Prostate gland (tissue), 2 donors: ENCODE data around the gene TECPR2. TPM values are rescaled to one million over a fixed set of nuclear protein-coding genes. Genes with fewer than 3 reads are reported as not detected.

ENCODE experiments used
- DNase-seq: peaks from one replicate; pipeline ENCODE4 v3.0.0-alpha.2; 2019; ENCODE audit warnings: low spot score
- H3K27ac ChIP-seq, 2 donors: fragments of 200-600 bp; sonication (generic); 2 replicates each; pipeline ENCODE4 v1.5.1; 2017 to 2019
- H3K27me3 ChIP-seq: fragments of 200-600 bp; sonication (generic); replicated peaks from 2 replicates; pipeline ENCODE4 v1.5.1; 2019; ENCODE audit not compliant: insufficient read depth
- H3K36me3 ChIP-seq, 2 donors: fragments of 200-600 bp; sonication (generic); 1 replicate in 1 of 2; 2 replicates in 1 of 2; pipeline versions ENCODE4 v1.5.1 to v1.8.1; 2017 to 2019
- H3K4me1 ChIP-seq: fragments of 200-600 bp; sonication (generic); replicated peaks from 2 replicates; pipeline ENCODE4 v1.5.1; 2019
- H3K4me3 ChIP-seq, 2 donors: fragments of 200-600 bp; sonication (generic); 2 replicates each; pipeline ENCODE4 v1.5.1; 2017 to 2019
- H3K9me3 ChIP-seq: fragments of 200-600 bp; sonication (generic); 2 replicates; pipeline ENCODE4 v1.5.1; 2017
- POLR2A ChIP-seq: fragments of 450-650 bp; IDR thresholded peaks from one replicate; pipeline ENCODE4 v1.6.1; 2016; ENCODE audit warnings: antibody characterized with exemption, mild to moderate bottlenecking
- POLR2AphosphoS5 ChIP-seq: sonication (generic); formaldehyde crosslinking; IDR thresholded peaks from one replicate; pipeline ENCODE4 v1.6.1; 2017; ENCODE audit warnings: antibody characterized with exemption
- WGBS: methylation state at CpG from one replicate; pipeline ENCODE4 v1.1.5; 2018; 5-methylcytosine and 5-hydroxymethylcytosine counted together
- intact Hi-C: fragments of 100-400 bp; cut with DNase I; formaldehyde crosslinking; loops from one replicate; pipeline ENCODE4 v1.14.2; 2022
- total RNA-seq, 2 donors: library from RNA; depleted of rRNA; stranded (reverse); fragments of >200 nt; gene quantifications; one replicate each; pipeline ENCODE4 v1.1.0, GENCODE V29; 2016
- TF ChIP-seq, protein P1 (sequence below), 4 experiments: fragments of 200-600 bp in 2 of 4; fragments of 450-650 bp in 2 of 4; sonication (generic) in 2 of 4; IDR thresholded peaks; 1 replicate in 3 of 4; 2 replicates in 1 of 4; pipeline ENCODE4 v1.5.1; 2016 to 2019; ENCODE audit warnings: antibody characterized with exemption in 4 of 4, mild to moderate bottlenecking in 2 of 4, moderate library complexity in 2 of 4

The TECPR2 gene
- total RNA-seq, 2 donors from 2014 or later = 12.9 to 45.0 TPM

DNA sequence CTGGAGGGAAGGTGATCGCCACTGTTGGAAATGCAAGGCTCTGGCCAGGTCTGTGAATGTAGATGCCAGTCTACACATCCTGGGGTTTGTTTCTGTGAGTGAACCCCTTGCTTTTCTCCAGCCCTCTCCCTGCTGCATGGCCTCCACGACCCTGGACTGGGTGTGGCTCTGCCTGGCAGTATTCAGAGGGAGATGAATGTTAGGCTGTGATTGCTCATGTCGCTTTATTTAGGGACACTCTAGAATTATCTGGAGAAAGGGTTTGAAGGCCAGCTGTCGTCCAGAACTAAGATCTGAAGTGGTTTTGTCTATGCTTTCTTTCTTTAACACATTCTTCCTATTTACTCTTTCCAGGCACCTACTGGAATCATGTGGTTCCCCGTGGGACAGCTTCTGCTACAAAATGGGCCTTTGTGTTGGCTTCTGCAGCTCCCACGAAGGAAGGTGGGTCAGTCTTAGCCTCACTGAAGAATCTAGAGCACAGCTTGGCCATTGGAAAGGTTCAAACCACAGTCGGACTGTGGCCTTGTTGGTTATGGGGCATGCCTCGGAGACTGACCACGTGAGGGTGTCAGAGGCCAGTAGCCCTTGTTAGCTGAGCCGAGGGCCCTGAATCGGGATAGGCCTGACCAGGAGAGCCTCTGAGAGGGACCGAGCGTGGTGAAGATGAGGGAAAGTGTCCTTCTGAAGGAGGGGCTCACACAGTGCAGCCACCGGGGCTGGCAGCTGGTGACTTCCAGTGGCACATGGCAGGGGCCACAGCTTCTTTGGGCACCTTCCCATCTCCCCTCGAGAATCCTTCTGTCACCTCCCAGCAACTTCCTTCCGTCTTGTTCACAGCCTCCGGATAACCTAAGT, 87.7 kb downstream of the TECPR2 start:
- TF ChIP-seq POLR2AphosphoS5 (no peak), POLR2A (no peak)
- TF ChIP-seq, protein P1, sequence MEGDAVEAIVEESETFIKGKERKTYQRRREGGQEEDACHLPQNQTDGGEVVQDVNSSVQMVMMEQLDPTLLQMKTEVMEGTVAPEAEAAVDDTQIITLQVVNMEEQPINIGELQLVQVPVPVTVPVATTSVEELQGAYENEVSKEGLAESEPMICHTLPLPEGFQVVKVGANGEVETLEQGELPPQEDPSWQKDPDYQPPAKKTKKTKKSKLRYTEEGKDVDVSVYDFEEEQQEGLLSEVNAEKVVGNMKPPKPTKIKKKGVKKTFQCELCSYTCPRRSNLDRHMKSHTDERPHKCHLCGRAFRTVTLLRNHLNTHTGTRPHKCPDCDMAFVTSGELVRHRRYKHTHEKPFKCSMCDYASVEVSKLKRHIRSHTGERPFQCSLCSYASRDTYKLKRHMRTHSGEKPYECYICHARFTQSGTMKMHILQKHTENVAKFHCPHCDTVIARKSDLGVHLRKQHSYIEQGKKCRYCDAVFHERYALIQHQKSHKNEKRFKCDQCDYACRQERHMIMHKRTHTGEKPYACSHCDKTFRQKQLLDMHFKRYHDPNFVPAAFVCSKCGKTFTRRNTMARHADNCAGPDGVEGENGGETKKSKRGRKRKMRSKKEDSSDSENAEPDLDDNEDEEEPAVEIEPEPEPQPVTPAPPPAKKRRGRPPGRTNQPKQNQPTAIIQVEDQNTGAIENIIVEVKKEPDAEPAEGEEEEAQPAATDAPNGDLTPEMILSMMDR (IDR thresholded peaks at IDR 0.05) = no peak

DNA sequence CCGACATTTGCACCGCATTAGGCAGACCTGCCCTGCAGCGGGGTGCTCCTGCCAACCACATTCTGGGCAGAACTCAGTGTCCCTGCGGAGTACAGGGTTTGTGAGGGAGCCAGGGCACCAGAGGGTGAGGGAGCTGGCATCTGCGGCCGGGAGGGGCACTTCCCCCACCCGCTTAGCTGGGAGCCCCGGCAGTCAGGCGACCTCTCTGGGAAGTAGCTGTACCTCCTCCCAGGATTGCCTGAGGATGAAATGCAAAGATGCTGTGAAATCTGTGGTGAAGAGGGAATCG, 88.3 kb downstream of the TECPR2 start:
- intact Hi-C loops = no loop called here
- H3K9me3 ChIP-seq = no peaks in the 10 kb centered on the region
- WGBS = 92% methylated on average over 10 of the region's 10 CpGs
- H3K27me3 ChIP-seq = no peaks in the 10 kb centered on the region
- TF ChIP-seq POLR2A (no peak), POLR2AphosphoS5 (no peak)
- TF ChIP-seq, protein P1 (IDR thresholded peaks at IDR 0.05) = no peak
- H3K4me3 ChIP-seq = no peak overlapping the region
- no peaks in the 10 kb centered on the region for H3K4me1 ChIP-seq
- H3K27ac ChIP-seq = no peak overlapping the region
- DNase-seq = no peak
- peaks cover 3 to 12% of the 10 kb centered on the region in 2 donors for H3K36me3 ChIP-seq

More for the DNA sequence above, 87.7 kb downstream of the TECPR2 start:
- no peaks in the 10 kb centered on the region for H3K9me3 ChIP-seq
- intact Hi-C loops = no loop called here
- H3K36me3 ChIP-seq = peaks cover 3 to 12% of the 10 kb centered on the region in 2 donors
- no peaks in the 10 kb centered on the region for H3K4me1 ChIP-seq
- H3K27ac ChIP-seq = no peak overlapping the region
- no peaks in the 10 kb centered on the region for H3K27me3 ChIP-seq
- no peak for DNase-seq
- H3K4me3 ChIP-seq = no peak overlapping the region
- 89% methylated on average over 17 of the region's 17 CpGs for WGBS

DNA sequence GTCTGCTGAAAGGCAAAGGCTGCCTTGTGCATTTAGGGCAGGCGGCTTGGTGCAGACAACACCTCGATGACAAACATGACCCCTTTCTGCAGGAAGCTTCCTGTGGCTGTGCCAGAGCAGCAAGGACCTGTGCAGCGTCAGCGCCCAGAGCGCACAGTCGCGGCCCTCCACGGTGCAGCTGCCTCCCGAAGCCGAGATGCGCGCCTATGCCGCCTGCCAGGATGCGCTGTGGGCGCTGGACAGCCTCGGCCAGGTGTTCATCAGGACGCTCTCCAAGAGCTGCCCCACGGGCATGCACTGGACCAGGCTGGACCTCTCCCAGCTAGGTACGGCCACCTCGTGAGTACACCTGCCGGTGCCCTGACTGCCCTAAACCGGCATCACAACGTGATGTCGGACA, 89.6 kb downstream of the TECPR2 start:
- TF ChIP-seq POLR2AphosphoS5 (no peak), POLR2A (no peak)
- TF ChIP-seq, protein P1 (IDR thresholded peaks at IDR 0.05) = no peak

DNA sequence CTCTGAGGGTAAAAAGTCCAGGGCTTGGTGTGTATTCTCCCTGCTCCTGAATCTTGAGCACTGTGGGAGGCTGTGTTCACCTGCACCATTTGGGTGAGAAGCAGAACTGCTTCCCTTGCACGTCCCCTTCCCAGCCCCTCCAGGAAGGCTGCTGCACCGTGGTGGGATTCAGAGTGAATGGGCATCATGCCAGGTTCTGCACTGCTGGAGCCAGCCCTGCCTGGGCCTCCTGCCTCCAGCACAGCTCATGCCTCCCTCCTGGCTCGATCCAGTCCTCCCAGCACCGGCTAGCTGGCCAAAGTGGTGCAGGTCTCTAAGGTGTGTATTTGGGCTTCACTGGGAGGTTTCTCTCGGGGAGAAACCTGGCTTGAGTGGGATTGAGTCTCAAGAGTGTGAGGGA, 92.0 kb downstream of the TECPR2 start:
- peaks cover 3 to 12% of the 10 kb centered on the region in 2 donors for H3K36me3 ChIP-seq
- intact Hi-C loops = no loop called here
- no peak overlapping the region for H3K4me3 ChIP-seq
- 68% methylated on average over 5 of the region's 5 CpGs for WGBS
- DNase-seq = no peak
- no peaks in the 10 kb centered on the region for H3K27me3 ChIP-seq
- no peaks in the 10 kb centered on the region for H3K9me3 ChIP-seq
- TF ChIP-seq POLR2AphosphoS5 (no peak), POLR2A (no peak)
- TF ChIP-seq, protein P1 (IDR thresholded peaks at IDR 0.05) = no peak
- no peak overlapping the region for H3K27ac ChIP-seq
- H3K4me1 ChIP-seq = no peaks in the 10 kb centered on the region

More for the DNA sequence above, 89.6 kb downstream of the TECPR2 start:
- Histone ChIP-seq H3K27me3 (no peaks in the 10 kb centered on the region), H3K4me1 (no peaks in the 10 kb centered on the region), H3K27ac (no peak overlapping the region), H3K4me3 (no peak overlapping the region), H3K9me3 (no peaks in the 10 kb centered on the region), H3K36me3 (peaks cover 3 to 12% of the 10 kb centered on the region in 2 donors)
- 90% methylated on average over 21 of the region's 24 CpGs for WGBS
- no peak for DNase-seq
- intact Hi-C loops = no loop called here

DNA sequence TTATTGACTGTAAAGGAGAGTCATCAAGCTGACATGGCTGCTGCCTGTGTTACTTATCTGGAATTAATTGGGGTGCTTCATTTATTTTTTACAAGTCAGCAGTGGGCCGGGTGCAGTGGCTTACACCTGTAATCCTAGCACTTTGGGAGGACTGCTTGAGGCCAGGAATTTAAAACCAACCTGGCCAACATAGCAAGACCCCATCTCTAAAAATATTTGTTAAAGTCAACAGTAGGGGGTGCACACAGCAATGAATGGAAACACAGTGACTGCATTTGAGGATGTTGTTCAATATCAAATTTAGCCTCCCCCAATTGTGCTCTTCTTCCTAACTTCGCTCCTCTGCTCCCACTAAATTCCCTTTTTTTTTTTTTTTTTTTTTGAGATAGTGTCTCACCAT, 94.8 kb downstream of the TECPR2 start:
- no peak for TF ChIP-seq POLR2AphosphoS5
- TF ChIP-seq, protein P1 (IDR thresholded peaks at IDR 0.05) = no peak
- TF ChIP-seq POLR2A = no peak
- Histone ChIP-seq H3K9me3 (no peaks in the 10 kb centered on the region), H3K27me3 (no peaks in the 10 kb centered on the region), H3K4me1 (no peaks in the 10 kb centered on the region), H3K36me3 (peaks cover 0 to 4% of the 10 kb centered on the region in 2 donors), H3K4me3 (no peak overlapping the region), H3K27ac (no peak overlapping the region)
- WGBS = 50% methylated on average over 2 of the region's 2 CpGs
- intact Hi-C loops = no loop called here
- no peak for DNase-seq
